DMS 273 (cell line): ENCODE data around the gene KCNQ4.

ENCODE experiments used
- DNase-seq: peaks from one replicate; lab custom pipeline; 2025; ENCODE audit not compliant: unreplicated experiment; lab: John Stamatoyannopoulos, UW

The KCNQ4 gene

GRCh38 chr1:40754201-40754600, 29.4 kb upstream of the KCNQ4 start:
- no peak for DNase-seq

- DNase-seq = no peak
These were observed 28.5 kb upstream of the KCNQ4 start for GRCh38 chr1:40755067-40755466.

DNA sequence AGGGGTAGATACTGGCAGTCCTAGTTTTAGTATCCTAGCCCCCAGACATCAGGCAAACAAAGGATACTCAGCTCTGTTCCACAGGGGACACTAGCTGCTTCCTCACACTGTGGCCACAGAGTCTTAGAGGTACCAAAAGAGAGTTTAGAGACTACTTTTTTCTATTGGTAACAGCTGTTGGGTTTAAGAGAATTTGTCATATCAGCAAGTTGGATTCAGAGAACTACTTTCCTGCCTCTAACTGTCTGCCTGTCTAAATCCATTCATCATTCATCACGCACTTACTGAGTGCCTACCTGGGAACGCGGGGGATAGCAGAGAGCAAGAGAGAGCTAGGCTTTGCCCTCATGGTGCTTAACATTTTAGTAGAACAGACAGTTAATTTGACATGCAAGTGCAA, 27.1 kb upstream of the KCNQ4 start:
- DNase-seq = no peak

DNA sequence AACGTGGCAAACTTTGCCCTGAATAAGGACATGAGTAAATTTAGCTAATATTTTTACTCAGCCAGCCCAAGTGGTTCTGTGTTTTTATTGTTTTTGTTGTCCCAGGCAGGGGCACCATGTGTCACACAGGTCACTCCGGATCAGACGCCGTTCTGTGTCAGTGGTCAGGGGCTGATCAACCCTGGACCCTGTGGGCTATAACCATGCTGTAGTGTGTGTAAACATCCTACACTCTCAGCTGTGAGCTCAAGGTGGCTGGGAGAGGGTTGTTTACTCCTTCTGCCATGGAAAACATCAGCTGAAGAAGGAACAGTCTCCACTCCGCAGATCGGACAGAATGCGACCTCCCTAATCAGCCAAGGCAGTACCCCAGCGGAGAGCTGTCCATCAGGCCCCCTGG, 26.5 kb upstream of the KCNQ4 start:
- no peak for DNase-seq

DNA sequence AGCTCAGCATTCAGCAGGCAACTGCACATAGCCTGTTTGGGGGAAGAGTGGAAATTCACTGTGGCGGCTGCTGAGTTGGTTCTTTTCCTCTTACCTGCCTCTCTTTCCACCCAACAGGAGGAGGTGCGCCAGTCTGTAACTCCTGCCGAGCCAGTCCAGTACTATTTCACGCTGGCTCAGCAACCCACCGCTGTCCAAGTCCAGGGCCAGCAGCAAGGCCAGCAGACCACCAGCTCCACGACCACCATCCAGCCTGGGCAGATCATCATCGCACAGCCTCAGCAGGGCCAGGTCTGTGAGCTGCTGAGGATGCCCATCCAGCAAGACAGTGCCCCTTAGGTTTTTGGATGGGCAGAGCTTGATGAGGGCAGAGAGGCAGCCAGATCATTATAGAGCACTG, 25.6 kb upstream of the KCNQ4 start:
- DNase-seq = no peak

DNA sequence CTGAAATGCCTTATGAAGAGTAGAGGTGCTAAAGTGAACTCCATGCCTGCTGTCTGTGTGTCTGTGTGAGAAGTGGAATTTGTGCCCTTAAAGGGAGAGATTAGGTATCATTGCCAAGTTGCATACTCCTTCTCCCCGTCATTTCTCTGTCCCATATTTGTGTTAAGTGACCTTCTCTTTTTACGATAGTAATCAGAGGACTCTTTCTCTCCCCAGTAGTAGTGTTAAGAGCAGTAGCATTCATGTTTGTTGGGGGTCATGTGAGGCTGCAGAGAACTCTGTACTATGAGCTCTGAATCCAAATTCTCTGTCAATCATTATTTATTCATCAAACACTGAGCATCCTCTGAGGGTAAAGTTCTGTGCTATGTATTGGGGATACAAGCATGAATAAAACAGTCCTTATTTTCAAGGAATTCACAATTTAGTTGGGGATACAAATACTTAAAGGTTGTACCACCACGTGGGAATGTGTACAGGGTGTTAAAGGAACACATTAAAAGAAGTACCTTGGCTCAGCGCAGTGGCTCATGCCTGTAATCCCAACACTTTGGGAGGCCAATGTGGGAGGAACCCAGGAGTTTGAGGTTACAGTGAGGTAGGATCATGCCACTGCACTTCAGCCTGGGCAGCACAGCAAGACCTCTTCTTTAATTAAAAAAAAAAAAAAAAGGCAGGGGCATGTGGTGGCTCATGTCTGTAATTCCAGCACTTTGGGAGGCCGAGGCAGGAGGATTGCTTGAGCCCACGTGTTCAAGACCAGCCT, 24.8 kb upstream of the KCNQ4 start:
- DNase-seq = no peak

DNA sequence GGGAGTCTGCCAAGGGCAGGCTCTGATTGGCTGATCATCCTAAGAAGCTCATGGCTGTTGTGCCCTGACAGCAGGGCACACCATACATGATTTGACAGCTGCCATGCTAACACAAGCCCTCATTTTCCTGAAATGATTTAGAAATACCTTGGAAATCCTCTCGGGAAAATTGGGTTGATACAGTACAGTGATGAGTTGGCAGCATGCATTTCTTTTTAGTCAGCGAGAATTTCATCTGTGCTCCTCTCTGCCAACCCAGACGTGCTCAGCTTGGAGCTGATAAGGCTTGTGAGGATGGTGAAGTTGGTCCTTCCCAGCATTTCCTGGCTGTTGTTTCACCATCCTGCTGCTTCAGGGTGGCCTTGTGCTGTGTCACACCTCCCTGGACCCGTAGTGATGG, 22.6 kb upstream of the KCNQ4 start:
- no peak for DNase-seq

DNA sequence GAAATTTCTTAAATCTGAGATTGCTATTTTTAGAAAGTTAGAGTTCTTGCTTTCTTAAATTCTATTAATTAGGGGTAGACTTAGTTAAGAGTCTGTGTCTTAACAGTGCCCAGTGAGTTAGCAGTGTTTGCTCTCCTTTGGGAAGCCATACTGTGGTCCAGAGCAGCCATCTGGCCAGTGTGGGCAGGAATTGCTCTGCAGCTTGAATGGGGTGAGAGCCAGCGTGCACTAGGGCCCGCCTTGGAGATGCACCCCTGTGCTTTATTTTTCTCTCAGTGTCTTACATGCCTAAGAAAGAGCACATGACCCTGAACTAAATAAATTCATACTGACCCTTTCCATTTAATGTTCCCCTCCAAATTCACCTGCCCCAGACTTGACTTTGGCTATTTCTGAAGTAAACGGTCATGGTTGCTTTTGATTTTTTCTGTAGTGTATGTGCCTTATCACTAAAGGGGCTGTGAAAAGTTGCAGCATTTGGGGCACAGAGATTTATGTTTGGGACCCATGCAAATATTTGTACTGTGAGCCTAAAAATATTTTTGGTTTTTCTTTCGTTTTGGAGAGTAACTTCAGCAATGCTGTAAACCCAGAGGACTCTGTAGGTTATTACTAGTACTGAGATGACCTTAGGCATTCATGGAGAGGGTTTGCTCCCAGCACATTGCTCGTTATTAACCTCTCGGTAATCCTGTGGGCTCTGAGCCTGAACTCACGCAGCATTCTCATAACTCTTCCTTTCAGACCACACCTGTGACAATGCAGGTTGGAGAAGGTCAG, 21.3 kb upstream of the KCNQ4 start:
- no peak for DNase-seq

DNA sequence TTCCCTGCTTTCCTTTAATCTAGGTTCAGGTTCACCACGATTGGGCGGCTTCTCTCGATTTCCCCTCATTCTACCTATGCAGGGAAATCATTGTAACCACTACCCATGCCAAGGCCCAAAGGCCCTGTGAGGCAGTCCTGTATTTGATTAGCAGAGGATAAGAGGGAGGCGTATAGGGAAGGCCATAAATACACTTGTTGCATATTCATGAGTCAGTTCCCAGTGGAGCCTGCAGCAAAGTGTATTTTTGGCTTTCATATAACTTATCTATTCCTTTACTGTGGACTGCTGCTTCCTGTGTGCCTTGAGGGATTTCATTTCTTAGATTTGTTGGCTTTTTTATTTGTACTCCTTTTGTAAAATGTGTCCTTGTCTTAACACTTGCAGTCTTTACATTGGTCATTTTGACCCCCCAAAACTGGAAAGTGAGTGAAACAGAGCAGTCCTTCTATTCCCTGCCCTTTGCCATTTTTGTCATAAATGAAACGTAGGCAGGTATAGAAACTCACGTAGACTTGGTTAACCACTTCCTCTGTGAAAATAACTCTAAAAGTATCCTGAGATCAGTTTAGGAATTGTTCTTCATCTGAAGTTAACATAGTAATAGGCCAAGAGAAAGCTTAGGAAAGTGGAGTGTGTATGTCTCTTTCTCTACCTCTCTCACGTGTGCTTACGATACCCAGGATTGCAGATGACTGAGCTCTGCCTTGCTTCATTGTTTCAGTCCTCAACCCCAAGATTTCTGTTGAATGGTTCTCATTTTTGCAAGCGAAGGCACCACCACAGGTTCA, 19.6 kb upstream of the KCNQ4 start:
- DNase-seq = no peak

DNA sequence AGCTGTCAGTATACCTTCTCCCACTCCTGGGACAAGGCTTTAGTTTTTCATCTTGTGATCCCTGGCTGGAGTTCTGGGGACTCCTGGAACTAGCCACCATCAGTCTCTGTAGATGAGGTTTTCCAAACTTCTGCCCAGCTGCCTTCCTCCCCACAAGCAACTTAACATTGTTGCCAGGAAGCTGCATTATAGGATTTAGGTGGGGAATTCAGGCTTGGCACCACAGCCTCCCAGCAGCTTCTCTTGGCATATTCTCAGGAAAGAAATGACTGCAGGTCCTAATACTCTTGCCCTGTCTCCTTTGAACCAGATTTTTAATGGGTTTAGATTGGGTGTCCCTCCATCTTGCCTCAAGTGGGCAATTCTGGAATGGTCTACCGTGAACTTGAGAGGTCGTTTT, 18.6 kb upstream of the KCNQ4 start:
- DNase-seq = no peak

DNA sequence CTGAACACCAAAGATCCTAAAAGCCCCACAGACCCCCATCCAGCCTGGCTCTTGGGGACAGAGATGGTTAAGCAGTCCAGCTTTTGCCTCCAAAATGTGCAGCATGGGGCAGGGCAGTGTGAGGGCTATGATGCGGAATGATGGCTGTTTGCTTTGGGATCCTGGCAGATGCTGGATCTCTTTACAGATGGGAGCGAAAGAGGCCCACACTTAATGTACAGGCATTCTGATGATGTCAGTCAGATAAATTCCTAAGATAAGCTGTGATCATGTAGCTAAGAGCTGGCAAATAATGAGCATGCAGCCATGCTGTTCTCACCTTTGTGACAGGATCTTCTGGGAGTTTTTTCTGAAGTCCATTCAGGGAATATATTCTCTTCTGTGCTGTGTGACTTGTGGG, 17.6 kb upstream of the KCNQ4 start:
- DNase-seq = peak; percentile 100

DNA sequence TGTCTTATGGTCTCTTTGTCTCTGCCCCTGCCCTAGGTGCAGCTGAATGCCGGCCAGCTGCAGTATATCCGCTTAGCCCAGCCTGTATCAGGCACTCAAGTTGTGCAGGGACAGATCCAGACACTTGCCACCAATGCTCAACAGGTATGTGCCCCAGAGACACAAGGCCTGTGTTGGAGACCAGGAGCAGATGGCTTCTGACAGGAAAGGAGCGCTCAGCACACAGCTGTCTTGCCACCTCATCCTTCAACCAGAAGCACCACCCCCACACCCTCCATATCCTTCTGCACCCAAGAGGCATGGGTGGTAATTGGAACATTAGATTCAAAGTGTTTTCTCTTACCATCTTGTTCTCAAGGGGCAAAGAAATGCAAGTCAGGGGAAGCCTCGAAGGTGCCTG, 17.0 kb upstream of the KCNQ4 start:
- peak; percentile 89 for DNase-seq

- DNase-seq = no peak
These were observed 15.2 kb upstream of the KCNQ4 start for GRCh38 chr1:40768146-40768990.

- DNase-seq = peak; percentile 98
These were observed 13.8 kb upstream of the KCNQ4 start for GRCh38 chr1:40769815-40770214.

GRCh38 chr1:40770296-40771070, 13.1 kb upstream of the KCNQ4 start:
- no peak for DNase-seq

DNA sequence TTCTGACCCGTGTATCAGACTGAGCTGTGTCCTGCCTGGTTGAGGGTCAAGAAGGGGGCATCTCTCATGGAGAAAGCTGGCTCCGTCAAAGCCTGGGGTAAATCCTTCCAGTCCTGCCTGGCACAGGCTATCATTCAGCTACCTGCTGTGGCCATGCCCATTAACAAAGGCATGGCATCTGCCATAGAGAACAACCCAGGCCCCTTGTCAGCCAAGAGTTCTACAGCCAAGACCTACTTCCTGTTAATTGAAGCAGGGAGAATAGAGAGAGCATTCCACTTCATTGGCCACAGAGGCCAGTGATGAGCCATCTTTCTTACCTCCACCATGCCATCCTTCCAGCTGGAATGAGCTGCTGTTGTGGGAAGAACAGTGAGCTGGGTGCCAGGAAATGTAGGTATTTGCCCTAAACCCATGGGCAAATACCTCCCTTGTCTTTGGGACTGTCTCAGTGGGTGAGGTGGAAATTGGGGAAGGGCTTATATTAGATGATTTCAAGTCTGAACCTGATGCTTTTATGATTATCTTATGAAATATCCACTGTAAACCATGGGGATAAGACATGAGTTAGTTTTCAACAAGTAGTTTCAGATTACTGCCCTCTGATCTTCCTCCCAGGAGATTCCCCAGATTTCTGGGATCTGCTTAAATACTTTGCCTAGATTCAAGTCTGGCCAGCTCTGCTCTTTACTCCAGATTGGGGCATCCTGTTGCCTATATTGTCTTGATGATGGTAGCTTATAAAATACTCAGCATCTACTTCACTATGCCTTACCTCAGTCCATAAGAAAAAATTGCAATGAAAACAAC, 11.2 kb upstream of the KCNQ4 start:
- peak; percentile 92 for DNase-seq

- DNase-seq = no peak
These were observed 9.8 kb upstream of the KCNQ4 start for GRCh38 chr1:40773748-40774265.

DNA sequence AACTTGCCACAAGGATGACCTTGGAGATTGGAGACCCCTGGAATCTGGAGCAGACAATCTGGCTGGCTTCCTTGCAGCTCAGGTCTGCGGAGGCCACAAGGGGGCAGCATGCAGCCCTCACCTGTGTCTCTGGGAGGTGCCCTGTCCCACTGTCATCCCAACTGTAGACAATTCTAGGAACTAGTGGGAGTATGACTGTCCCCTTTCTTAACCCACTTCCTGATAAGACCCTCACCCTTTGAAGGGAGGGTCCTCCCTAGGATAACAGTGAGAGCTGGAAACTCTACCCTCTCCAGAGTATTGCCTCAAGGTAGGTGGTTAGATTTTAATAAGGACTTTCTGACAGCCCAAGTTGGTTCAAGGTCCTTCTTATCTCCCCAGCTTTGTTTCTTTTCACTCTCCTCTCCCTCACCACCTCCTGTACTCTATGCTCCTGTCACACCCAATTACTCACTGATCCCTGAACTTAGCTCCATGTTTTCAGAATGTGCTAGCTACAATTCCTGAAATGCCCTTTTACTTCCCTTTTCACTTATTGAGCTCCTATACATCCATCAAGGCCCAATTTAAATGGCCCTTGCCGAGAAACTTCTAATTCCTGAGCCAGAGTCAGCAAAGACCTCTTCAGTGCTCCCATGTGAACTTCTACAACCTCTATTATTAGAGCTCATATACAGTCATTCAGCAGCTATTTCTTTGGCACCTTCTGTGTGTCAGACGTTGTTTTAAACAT, 9.2 kb upstream of the KCNQ4 start:
- DNase-seq = peak; percentile 100
